HepG2 (cell line): ENCODE results near the gene HSPA1A. TPM values are rescaled to one million over a fixed set of nuclear protein-coding genes. Genes with fewer than 3 reads are reported as not detected.

Experiments
- ATM ChIP-seq: fragments of 450-650 bp; IDR thresholded peaks from 2 replicates; pipeline ENCODE4 v1.7.1; 2017; ENCODE audit warnings: mild to moderate bottlenecking, borderline replicate concordance
- CSRNP2 ChIP-seq: sonication (generic); formaldehyde crosslinking; conservative IDR thresholded peaks from 2 replicates; pipeline ENCODE4 v1.8.0; 2022; ENCODE audit warnings: low read depth, missing genetic modification reagents
- DPF2 ChIP-seq: sonication (generic); formaldehyde crosslinking; IDR thresholded peaks from 2 replicates; pipeline ENCODE4 v1.4.0; 2020; ENCODE audit warnings: mild to moderate bottlenecking, low read depth, missing genetic modification reagents, borderline replicate concordance
- ISX ChIP-seq: sonication (generic); formaldehyde crosslinking; conservative IDR thresholded peaks from 2 replicates; pipeline ENCODE4 v1.5.0; 2020; ENCODE audit warnings: missing genetic modification reagents
- MEIS2 ChIP-seq: sonication (generic); formaldehyde crosslinking; IDR thresholded peaks from 2 replicates; pipeline ENCODE4 v1.9.0; 2021; ENCODE audit warnings: mild to moderate bottlenecking, missing genetic modification reagents
- MTERF4 ChIP-seq: sonication (generic); formaldehyde crosslinking; IDR thresholded peaks from 2 replicates; pipeline ENCODE4 v1.8.0; 2023; ENCODE audit warnings: mild to moderate bottlenecking, missing genetic modification reagents
- MYNN ChIP-seq: sonication (generic); formaldehyde crosslinking; IDR thresholded peaks from 2 replicates; pipeline ENCODE4 v1.4.0; 2020; ENCODE audit warnings: mild to moderate bottlenecking, low read depth, missing genetic modification reagents
- NFATC3 ChIP-seq: sonication (generic); formaldehyde crosslinking; IDR thresholded peaks from 2 replicates; pipeline ENCODE4 v1.5.1; 2020; ENCODE audit warnings: mild to moderate bottlenecking, missing genetic modification reagents
- NFE2L1 ChIP-seq: sonication (generic); formaldehyde crosslinking; IDR thresholded peaks from 2 replicates; pipeline ENCODE4 v1.4.0; 2020; ENCODE audit warnings: missing genetic modification reagents, mild to moderate bottlenecking, borderline replicate concordance
- PHF5A ChIP-seq: IDR thresholded peaks from one replicate; pipeline ENCODE4 v1.6.1; 2018; ENCODE audit warnings: low read depth, missing genetic modification reagents; ENCODE audit not compliant: unreplicated experiment
- PHF8 ChIP-seq: sonication (generic); formaldehyde crosslinking; IDR thresholded peaks from 2 replicates; pipeline ENCODE4 v1.5.0; 2020; ENCODE audit warnings: missing genetic modification reagents
- RBM39 ChIP-seq: fragments of 200-400 bp; formaldehyde crosslinking; IDR thresholded peaks from one replicate; pipeline ENCODE4 v1.6.1; 2018; ENCODE audit warnings: antibody characterized with exemption, mild to moderate bottlenecking, low read depth, low read length; ENCODE audit not compliant: poor library complexity, severe bottlenecking
- TFDP2 ChIP-seq: sonication (generic); formaldehyde crosslinking; IDR thresholded peaks from 2 replicates; pipeline ENCODE4 v1.4.0; 2020; ENCODE audit warnings: missing genetic modification reagents
- ZBTB34 ChIP-seq: sonication (generic); formaldehyde crosslinking; IDR thresholded peaks from 2 replicates; pipeline ENCODE4 v1.8.0; 2022; ENCODE audit warnings: mild to moderate bottlenecking, missing genetic modification reagents
- ZNF124 ChIP-seq: sonication (generic); formaldehyde crosslinking; IDR thresholded peaks from 2 replicates; pipeline ENCODE4 v1.4.0; 2020; ENCODE audit warnings: missing genetic modification reagents
- ZNF138 ChIP-seq: sonication (generic); formaldehyde crosslinking; IDR thresholded peaks from 2 replicates; pipeline ENCODE4 v1.5.0; 2020; ENCODE audit warnings: mild to moderate bottlenecking, low read depth, missing genetic modification reagents
- ZNF503 ChIP-seq: sonication (generic); formaldehyde crosslinking; IDR thresholded peaks from 2 replicates; pipeline ENCODE4 v1.4.0; 2020; ENCODE audit warnings: missing genetic modification reagents
- ZNF7 ChIP-seq: IDR thresholded peaks from 2 replicates; pipeline ENCODE4 v1.6.1; 2016; ENCODE audit warnings: missing biosample characterization, missing genetic modification reagents
- ZNF740 ChIP-seq: sonication (generic); formaldehyde crosslinking; IDR thresholded peaks from 2 replicates; pipeline ENCODE4 v1.4.0; 2020; ENCODE audit warnings: missing genetic modification reagents
- ZNF749 ChIP-seq: sonication (generic); formaldehyde crosslinking; IDR thresholded peaks from 2 replicates; pipeline ENCODE4 v1.8.0; 2022; ENCODE audit warnings: mild to moderate bottlenecking, missing genetic modification reagents, moderate library complexity, borderline replicate concordance
- ZSCAN22 ChIP-seq: sonication (generic); formaldehyde crosslinking; IDR thresholded peaks from 2 replicates; pipeline ENCODE4 v1.4.0; 2020; ENCODE audit warnings: mild to moderate bottlenecking, missing genetic modification reagents
- ZUFSP ChIP-seq: sonication (generic); formaldehyde crosslinking; IDR thresholded peaks from 2 replicates; pipeline ENCODE4 v1.9.0; 2021; ENCODE audit warnings: missing genetic modification reagents, mild to moderate bottlenecking, borderline replicate concordance
- polyA plus RNA-seq, 8 experiments: library from polyadenylated mRNA; depleted of rRNA in 3 of 8; stranded (reverse) in 7 of 8; unstranded in 1 of 8; fragments of >200 nt; fragmentation: Illumina TruSeq in 4 of 8; extraction: Trizol in 4 of 8; gene quantifications; 2 replicates each; pipeline versions ENCODE4 v1.2.1 to v1.2.3, GENCODE V29; 2011 to 2016; ENCODE audit warnings: low read depth in 4 of 8, missing spikeins in 1 of 8, mixed read lengths in 1 of 8; ENCODE audit not compliant: insufficient read depth in 1 of 8
- total RNA-seq, 5 experiments: library from RNA; depleted of rRNA; stranded (reverse); fragments of >200 nt; fragmentation: Illumina TruSeq; extraction: Trizol; gene quantifications; 2 replicates each; pipeline ENCODE4 v1.2.3, GENCODE V29; 2016; ENCODE audit warnings: low read depth in 1 of 5

Gene HSPA1A
- total and polyA plus RNA-seq, 2 of the 13 experiments (the other 11 are each of a cell fraction or from before 2014, with no cell fraction given): 44.5 to 85.0 TPM

- TF ChIP-seq MEIS2 (CRISPR knock-in tag) (no peak), ZNF503 (no peak), ZNF138 (no peak), NFE2L1 (no peak), CSRNP2 (no peak), TFDP2 (CRISPR knock-in tag) (no peak), ISX (no peak), MTERF4 (CRISPR knock-in tag) (no peak), DPF2 (CRISPR knock-in tag) (no peak), PHF5A (CRISPR knock-in tag) (no peak), ZSCAN22 (CRISPR knock-in tag) (no peak), ZNF7 (CRISPR knock-in tag) (no peak), ZNF749 (CRISPR knock-in tag) (no peak), ZBTB34 (CRISPR knock-in tag) (no peak), ZNF740 (CRISPR knock-in tag) (no peak), ZUFSP (no peak), ZNF124 (CRISPR knock-in tag) (no peak), RBM39 (no peak), MYNN (CRISPR knock-in tag) (no peak), ATM (no peak), NFATC3 (no peak), PHF8 (CRISPR knock-in tag) (peak; percentile 34; the same call in 1 of the 2 replicates)
Observed at GRCh38 chr6:31836047-31836473, 20.7 kb downstream of the HSPA1A start (continued).
